GM23248 (cell line): Measurements from ENCODE around the gene XRRA1. TPM values are rescaled to one million over a fixed set of nuclear protein-coding genes. Genes with fewer than 3 reads are reported as not detected.

Experiments used
- DNase-seq: peaks from one replicate; pipeline ENCODE4 v3.0.0-alpha.2; 2015
- H2AFZ ChIP-seq: fragments of 200-600 bp; sonication (generic); 2 replicates; pipeline ENCODE4 v1.6.1; 2016; ENCODE audit warnings: antibody characterized with exemption
- H3F3A ChIP-seq: fragments of 200-600 bp; sonication (generic); 2 replicates; pipeline ENCODE4 v1.6.1; 2016; ENCODE audit warnings: mild to moderate bottlenecking, antibody characterized with exemption, mixed run types; ENCODE audit not compliant: insufficient read depth
- H3K27ac ChIP-seq: fragments of 200-600 bp; sonication (generic); 2 replicates; pipeline ENCODE4 v1.5.1; 2016; ENCODE audit warnings: mild to moderate bottlenecking
- H3K27me3 ChIP-seq: fragments of 200-600 bp; sonication (generic); replicated peaks from 2 replicates; pipeline ENCODE4 v1.6.1; 2016; ENCODE audit warnings: mild to moderate bottlenecking; ENCODE audit not compliant: insufficient read depth
- H3K36me3 ChIP-seq: fragments of 200-600 bp; sonication (generic); 2 replicates; pipeline ENCODE4 v1.6.1; 2016; ENCODE audit warnings: low read depth, mild to moderate bottlenecking
- H3K4me1 ChIP-seq: fragments of 200-600 bp; sonication (generic); 2 replicates; pipeline ENCODE4 v1.6.1; 2016; ENCODE audit warnings: mild to moderate bottlenecking; ENCODE audit not compliant: insufficient read depth
- H3K4me2 ChIP-seq: fragments of 200-600 bp; sonication (generic); one replicate; pipeline ENCODE4 v1.6.1; 2016; ENCODE audit warnings: mild to moderate bottlenecking; ENCODE audit not compliant: unreplicated experiment
- H3K4me3 ChIP-seq: fragments of 200-600 bp; sonication (generic); 2 replicates; pipeline ENCODE4 v1.5.1; 2016; ENCODE audit warnings: mild to moderate bottlenecking
- H3K79me2 ChIP-seq: fragments of 200-600 bp; sonication (generic); 2 replicates; pipeline ENCODE4 v1.6.1; 2016; ENCODE audit warnings: mild to moderate bottlenecking; ENCODE audit not compliant: insufficient read depth
- H3K9ac ChIP-seq: fragments of 200-600 bp; sonication (generic); 2 replicates; pipeline ENCODE4 v1.6.1; 2016; ENCODE audit warnings: mild to moderate bottlenecking
- H3K9me2 ChIP-seq: fragments of 200-600 bp; sonication (generic); 2 replicates; pipeline ENCODE4 v1.6.1; 2016; ENCODE audit warnings: mixed run types, mild to moderate bottlenecking, moderate library complexity; ENCODE audit not compliant: insufficient read depth
- H3K9me3 ChIP-seq: fragments of 200-600 bp; sonication (generic); one replicate; pipeline ENCODE4 v1.6.1; 2017; ENCODE audit warnings: low read depth
- H4K20me1 ChIP-seq: fragments of 200-600 bp; sonication (generic); 2 replicates; pipeline ENCODE4 v1.6.0; 2016; ENCODE audit not compliant: insufficient read depth
- EZH2 ChIP-seq: fragments of 200-600 bp; sonication (generic); IDR thresholded peaks from 2 replicates; pipeline ENCODE4 v1.6.1; 2018; ENCODE audit warnings: antibody characterized with exemption, mild to moderate bottlenecking; ENCODE audit not compliant: insufficient read depth, poor library complexity, severe bottlenecking
- EZH2phosphoT487 ChIP-seq: fragments of 200-600 bp; sonication (generic); IDR thresholded peaks from 2 replicates; pipeline ENCODE4 v1.6.1; 2018; ENCODE audit warnings: antibody characterized with exemption, moderate library complexity, mild to moderate bottlenecking, low read depth; ENCODE audit not compliant: insufficient read depth
- WGBS, 2 experiments: methylation state at CpG; one replicate each; pipeline ENCODE4 v1.1.6; 2015 to 2017; ENCODE audit warnings: low lambda C conversion rate in 2 of 2, low coverage in 1 of 2; ENCODE audit errors: missing lambda C conversion rate in 2 of 2; 5-methylcytosine and 5-hydroxymethylcytosine counted together
- in situ Hi-C: fragments of 300-500 bp; cut with MboI; formaldehyde crosslinking; loops from 2 replicates; pipeline ENCODE4 v1.15.0; 2020
- polyA plus RNA-seq: library from polyadenylated mRNA; unstranded; fragments of >200 nt; fragmentation: Nextera tagmentation; extraction: Ambion mirVana; gene quantifications from 2 replicates; pipeline ENCODE4 v1.2.1, GENCODE V29; 2016
- total RNA-seq: library from RNA; depleted of rRNA; stranded (reverse); fragments of >200 nt; shearing (Covaris generic); gene quantifications from 2 replicates; pipeline ENCODE4 v1.2.3, GENCODE V29; 2014

Gene XRRA1
- total and polyA plus RNA-seq, 2 experiments from 2014 or later: 3.2 to 7.0 TPM

- peaks cover 17% of the 10 kb centered on the region for H3F3A ChIP-seq
- H2AFZ ChIP-seq: no peak overlapping the region
- TF ChIP-seq EZH2 (no peak), EZH2phosphoT487 (no peak)
- DNase-seq: no peak
- H3K27ac ChIP-seq: no peak overlapping the region
- H3K9me2 ChIP-seq: no peaks in the 10 kb centered on the region
- 96 to 100% methylated on average over 2 of the region's 2 CpGs for WGBS, 2 experiments
- H3K79me2 ChIP-seq: no peaks in the 10 kb centered on the region
- H3K4me3 ChIP-seq: no peak overlapping the region
- H3K9ac ChIP-seq: no peak overlapping the region
- in situ Hi-C loops: no loop called here
- peaks cover 25% of the 10 kb centered on the region for H3K4me1 ChIP-seq
- H3K9me3 ChIP-seq: no peaks in the 10 kb centered on the region
- no peak overlapping the region for H3K4me2 ChIP-seq
- H3K27me3 ChIP-seq: no peaks in the 10 kb centered on the region
- no peaks in the 10 kb centered on the region for H3K36me3 ChIP-seq
- H4K20me1 ChIP-seq: no peaks in the 10 kb centered on the region
Measured at GRCh38 chr11:74933765-74934164, 15.1 kb downstream of the XRRA1 start.

GRCh38 chr11:74932797-74933196, 16.1 kb downstream of the XRRA1 start:
- TF ChIP-seq EZH2phosphoT487 (no peak), EZH2 (no peak)
- H3K9me2 ChIP-seq: no peaks in the 10 kb centered on the region
- no peaks in the 10 kb centered on the region for H3K79me2 ChIP-seq
- no peak overlapping the region for H2AFZ ChIP-seq
- DNase-seq: peak; percentile 63
- no peaks in the 10 kb centered on the region for H3K27me3 ChIP-seq
- H3K27ac ChIP-seq: no peak overlapping the region
- no peak overlapping the region for H3K9ac ChIP-seq
- whole genome bisulfite sequencing, 2 experiments: 40 to 43% methylated on average over 2 of the region's 2 CpGs
- no peak overlapping the region for H3K4me2 ChIP-seq
- H3F3A ChIP-seq: peaks cover 12% of the 10 kb centered on the region
- no peak overlapping the region for H3K4me3 ChIP-seq
- no peaks in the 10 kb centered on the region for H4K20me1 ChIP-seq
- no peaks in the 10 kb centered on the region for H3K36me3 ChIP-seq
- in situ Hi-C loops: no loop called here
- H3K4me1 ChIP-seq: peaks cover 21% of the 10 kb centered on the region
- no peaks in the 10 kb centered on the region for H3K9me3 ChIP-seq

- Histone ChIP-seq H3K27me3 (no peaks in the 10 kb centered on the region), H3K9me2 (no peaks in the 10 kb centered on the region), H3F3A (peaks cover 8% of the 10 kb centered on the region), H3K36me3 (no peaks in the 10 kb centered on the region), H3K79me2 (no peaks in the 10 kb centered on the region), H3K4me3 (no peak overlapping the region), H3K4me1 (peaks cover 23% of the 10 kb centered on the region), H2AFZ (no peak overlapping the region), H3K9me3 (no peaks in the 10 kb centered on the region), H3K9ac (no peak overlapping the region), H3K4me2 (no peak overlapping the region), H4K20me1 (no peaks in the 10 kb centered on the region), H3K27ac (no peak overlapping the region)
- in situ Hi-C loops: no loop called here
- TF ChIP-seq EZH2: no peak
- no peak for TF ChIP-seq EZH2phosphoT487
- peak; percentile 69 for DNase-seq
- WGBS, 2 experiments: 26 to 34% methylated on average over 5 of the region's 5 CpGs
Measured at GRCh38 chr11:74932169-74932568, 16.7 kb downstream of the XRRA1 start.

GRCh38 chr11:74929431-74930363, 19.2 kb downstream of the XRRA1 start:
- TF ChIP-seq EZH2phosphoT487 (no peak), EZH2 (no peak)
- Histone ChIP-seq H3K4me3 (no peak overlapping the region), H3K27me3 (no peaks in the 10 kb centered on the region), H4K20me1 (no peaks in the 10 kb centered on the region), H3K9ac (no peak overlapping the region), H3F3A (peaks cover 24% of the 10 kb centered on the region), H3K79me2 (no peaks in the 10 kb centered on the region), H3K27ac (no peak overlapping the region), H3K9me3 (no peaks in the 10 kb centered on the region), H3K9me2 (no peaks in the 10 kb centered on the region), H2AFZ (no peak overlapping the region), H3K4me2 (no peak overlapping the region), H3K36me3 (no peaks in the 10 kb centered on the region), H3K4me1 (peaks cover 46% of the 10 kb centered on the region)
- in situ Hi-C loops: no loop called here
- DNase-seq: peak; percentile 93
- WGBS, 2 experiments: 58 to 59% methylated on average over 8 of the region's 8 CpGs
